OCI-LY3 (cell line): ENCODE measurements around the gene CSRP1.

Source experiments
- H2AFZ ChIP-seq: fragments of 200-600, 300-600 bp; shearing (Covaris generic); 2 replicates; pipeline ENCODE4 v1.6.0; 2014; ENCODE audit warnings: antibody characterized with exemption, low read depth, low read length
- H3K27ac ChIP-seq: fragments of 200-600, 300-600 bp; sonication (generic); 2 replicates; pipeline ENCODE4 v1.5.1; 2014; ENCODE audit warnings: mild to moderate bottlenecking, low read length, moderate library complexity, mixed read lengths
- H3K27me3 ChIP-seq: fragments of 200-600, 300-600 bp; sonication (generic); 2 replicates; pipeline ENCODE4 v1.6.1; 2014; ENCODE audit warnings: low read depth, low read length, mixed read lengths
- H3K36me3 ChIP-seq: fragments of 200-600, 300-600 bp; sonication (generic); replicated peaks from 2 replicates; pipeline ENCODE3; 2014; ENCODE audit warnings: low read depth, low read length, mixed read lengths
- H3K4me1 ChIP-seq: fragments of 300-600, 200-600 bp; sonication (generic); 2 replicates; pipeline ENCODE4 v1.6.1; 2014; ENCODE audit warnings: low read length, mixed read lengths
- H3K4me2 ChIP-seq: fragments of 200-600, 300-600 bp; sonication (generic); 2 replicates; pipeline ENCODE4 v1.6.1; 2014; ENCODE audit warnings: low read length, mixed read lengths
- H3K4me3 ChIP-seq: fragments of 300-600, 200-600 bp; sonication (generic); 2 replicates; pipeline ENCODE4 v1.5.1; 2014; ENCODE audit warnings: antibody characterized with exemption, mild to moderate bottlenecking, low read length, moderate library complexity
- H3K79me2 ChIP-seq: fragments of 300-600, 200-600 bp; shearing (Covaris generic); 2 replicates; pipeline ENCODE4 v1.6.1; 2014; ENCODE audit warnings: mild to moderate bottlenecking, low read length, mixed read lengths
- H3K9ac ChIP-seq: fragments of 300-600, 200-600 bp; shearing (Covaris generic); 2 replicates; pipeline ENCODE4 v1.6.0; 2014; ENCODE audit warnings: mild to moderate bottlenecking, low read length, moderate library complexity
- H3K9me3 ChIP-seq: fragments of 200-600, 300-600 bp; shearing (Covaris generic); 2 replicates; pipeline ENCODE4 v1.6.1; 2014; ENCODE audit warnings: low read length, mixed read lengths; ENCODE audit not compliant: insufficient read depth
- H4K20me1 ChIP-seq: fragments of 200-600, 300-600 bp; sonication (generic); 2 replicates; pipeline ENCODE4 v1.6.1; 2016; ENCODE audit warnings: low read length, mixed read lengths; ENCODE audit not compliant: insufficient read depth
- EZH2phosphoT487 ChIP-seq: fragments of 200-600 bp; shearing (Covaris generic); IDR thresholded peaks from 2 replicates; pipeline ENCODE4 v1.6.1; 2018; ENCODE audit warnings: antibody characterized with exemption, mixed run types, low read depth
- TF ChIP-seq, protein P1 (sequence below): fragments of 200-600, 300-600 bp; sonication (generic); IDR thresholded peaks from 2 replicates; pipeline ENCODE4 v1.5.1; 2014; ENCODE audit warnings: antibody characterized with exemption, low read length, low read depth

The CSRP1 gene

DNA sequence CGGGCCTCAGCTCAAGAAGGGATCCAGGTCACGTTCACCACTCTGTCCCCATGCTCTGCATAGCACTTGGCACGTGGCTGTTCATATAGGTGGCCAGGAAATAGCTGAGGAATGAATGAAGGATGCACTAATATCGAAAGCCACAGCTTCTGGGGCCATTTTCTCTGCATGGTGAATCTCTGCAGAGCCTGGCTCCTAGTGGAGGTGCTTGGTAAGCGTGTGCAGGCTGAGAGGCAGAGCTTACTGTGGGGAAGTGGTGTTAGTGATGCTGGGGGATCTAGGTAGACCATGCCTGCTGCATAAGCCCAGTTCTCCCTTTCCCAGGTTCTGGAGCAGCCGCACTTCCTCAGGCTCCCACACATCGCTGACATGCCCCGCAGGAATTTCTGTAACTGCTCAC is 8.3 kb downstream of the CSRP1 start:
- Histone ChIP-seq H3K4me2 (no peak overlapping the region), H3K9me3 (no peaks in the 10 kb centered on the region), H3K79me2 (peaks cover 45% of the 10 kb centered on the region), H3K36me3 (peaks cover 52% of the 10 kb centered on the region), H4K20me1 (peaks cover 24% of the 10 kb centered on the region), H3K9ac (no peak overlapping the region), H3K4me3 (no peak overlapping the region), H3K4me1 (no peaks in the 10 kb centered on the region), H2AFZ (no peak overlapping the region), H3K27me3 (no peaks in the 10 kb centered on the region), H3K27ac (no peak overlapping the region)
- TF ChIP-seq EZH2phosphoT487 = no peak
- TF ChIP-seq, protein P1, sequence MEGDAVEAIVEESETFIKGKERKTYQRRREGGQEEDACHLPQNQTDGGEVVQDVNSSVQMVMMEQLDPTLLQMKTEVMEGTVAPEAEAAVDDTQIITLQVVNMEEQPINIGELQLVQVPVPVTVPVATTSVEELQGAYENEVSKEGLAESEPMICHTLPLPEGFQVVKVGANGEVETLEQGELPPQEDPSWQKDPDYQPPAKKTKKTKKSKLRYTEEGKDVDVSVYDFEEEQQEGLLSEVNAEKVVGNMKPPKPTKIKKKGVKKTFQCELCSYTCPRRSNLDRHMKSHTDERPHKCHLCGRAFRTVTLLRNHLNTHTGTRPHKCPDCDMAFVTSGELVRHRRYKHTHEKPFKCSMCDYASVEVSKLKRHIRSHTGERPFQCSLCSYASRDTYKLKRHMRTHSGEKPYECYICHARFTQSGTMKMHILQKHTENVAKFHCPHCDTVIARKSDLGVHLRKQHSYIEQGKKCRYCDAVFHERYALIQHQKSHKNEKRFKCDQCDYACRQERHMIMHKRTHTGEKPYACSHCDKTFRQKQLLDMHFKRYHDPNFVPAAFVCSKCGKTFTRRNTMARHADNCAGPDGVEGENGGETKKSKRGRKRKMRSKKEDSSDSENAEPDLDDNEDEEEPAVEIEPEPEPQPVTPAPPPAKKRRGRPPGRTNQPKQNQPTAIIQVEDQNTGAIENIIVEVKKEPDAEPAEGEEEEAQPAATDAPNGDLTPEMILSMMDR = no peak

DNA sequence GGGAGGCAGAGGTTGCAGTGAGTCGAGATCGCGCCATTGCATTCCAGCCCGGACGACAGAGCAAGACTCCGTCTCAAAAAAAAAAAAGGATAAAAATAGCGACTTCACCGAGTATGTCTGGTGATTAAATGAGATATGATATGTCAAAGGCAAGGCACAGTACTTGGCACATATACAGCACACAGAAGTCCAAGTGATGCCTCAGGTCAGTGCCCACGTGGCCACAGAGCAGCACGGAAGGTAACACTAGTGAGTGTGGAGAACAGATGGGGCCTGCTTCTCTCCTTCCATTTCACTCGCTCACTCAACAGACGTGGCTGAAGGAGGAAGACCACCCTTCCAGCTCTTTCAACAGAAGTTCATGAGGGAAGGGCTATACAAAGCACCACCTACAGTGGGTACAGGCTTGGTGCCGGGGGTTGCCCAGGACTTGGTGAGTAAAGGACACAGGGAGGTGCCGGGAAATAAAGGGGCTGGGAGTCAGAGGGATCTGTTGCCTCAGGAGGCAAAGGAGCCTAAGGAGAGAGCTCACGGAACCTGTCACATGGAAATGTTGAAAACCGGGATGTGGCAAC is 8.9 kb downstream of the CSRP1 start:
- H3K27ac ChIP-seq = no peak overlapping the region
- no peak overlapping the region for H3K4me3 ChIP-seq
- H3K27me3 ChIP-seq = no peaks in the 10 kb centered on the region
- no peak overlapping the region for H3K9ac ChIP-seq
- TF ChIP-seq, protein P1 = no peak
- no peak for TF ChIP-seq EZH2phosphoT487
- no peak overlapping the region for H3K4me2 ChIP-seq
- no peaks in the 10 kb centered on the region for H3K9me3 ChIP-seq
- peaks cover 39% of the 10 kb centered on the region for H3K79me2 ChIP-seq
- no peak overlapping the region for H2AFZ ChIP-seq
- peaks cover 24% of the 10 kb centered on the region for H4K20me1 ChIP-seq
- peaks cover 55% of the 10 kb centered on the region for H3K36me3 ChIP-seq
- no peaks in the 10 kb centered on the region for H3K4me1 ChIP-seq

DNA sequence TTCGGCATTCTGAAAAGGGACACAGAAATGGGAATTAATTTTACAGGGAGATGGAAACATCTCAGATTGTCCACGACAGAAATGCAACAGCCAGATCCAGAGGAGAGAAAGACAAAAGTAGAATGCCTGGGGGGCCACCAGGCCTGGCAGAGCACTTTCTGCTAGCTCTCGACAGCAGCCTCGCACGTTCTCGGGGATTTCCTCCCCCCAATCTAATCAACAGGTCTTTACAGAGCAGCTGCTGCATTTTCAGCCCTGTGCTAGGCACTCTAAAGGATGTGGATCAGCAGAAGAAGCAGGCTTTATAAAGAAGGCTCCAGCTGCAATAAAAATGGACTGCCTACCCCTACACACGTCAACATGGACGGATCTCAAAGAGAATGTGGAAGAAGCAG is 10.6 kb downstream of the CSRP1 start:
- Histone ChIP-seq H3K4me1 (no peaks in the 10 kb centered on the region), H3K4me3 (no peak overlapping the region), H3K4me2 (no peak overlapping the region), H3K27me3 (no peaks in the 10 kb centered on the region), H3K27ac (no peak overlapping the region), H3K9ac (no peak overlapping the region), H3K79me2 (peaks cover 28% of the 10 kb centered on the region), H3K9me3 (no peaks in the 10 kb centered on the region), H3K36me3 (peaks cover 64% of the 10 kb centered on the region), H4K20me1 (peaks cover 22% of the 10 kb centered on the region), H2AFZ (no peak overlapping the region)
- TF ChIP-seq, protein P1 = no peak
- no peak for TF ChIP-seq EZH2phosphoT487

DNA sequence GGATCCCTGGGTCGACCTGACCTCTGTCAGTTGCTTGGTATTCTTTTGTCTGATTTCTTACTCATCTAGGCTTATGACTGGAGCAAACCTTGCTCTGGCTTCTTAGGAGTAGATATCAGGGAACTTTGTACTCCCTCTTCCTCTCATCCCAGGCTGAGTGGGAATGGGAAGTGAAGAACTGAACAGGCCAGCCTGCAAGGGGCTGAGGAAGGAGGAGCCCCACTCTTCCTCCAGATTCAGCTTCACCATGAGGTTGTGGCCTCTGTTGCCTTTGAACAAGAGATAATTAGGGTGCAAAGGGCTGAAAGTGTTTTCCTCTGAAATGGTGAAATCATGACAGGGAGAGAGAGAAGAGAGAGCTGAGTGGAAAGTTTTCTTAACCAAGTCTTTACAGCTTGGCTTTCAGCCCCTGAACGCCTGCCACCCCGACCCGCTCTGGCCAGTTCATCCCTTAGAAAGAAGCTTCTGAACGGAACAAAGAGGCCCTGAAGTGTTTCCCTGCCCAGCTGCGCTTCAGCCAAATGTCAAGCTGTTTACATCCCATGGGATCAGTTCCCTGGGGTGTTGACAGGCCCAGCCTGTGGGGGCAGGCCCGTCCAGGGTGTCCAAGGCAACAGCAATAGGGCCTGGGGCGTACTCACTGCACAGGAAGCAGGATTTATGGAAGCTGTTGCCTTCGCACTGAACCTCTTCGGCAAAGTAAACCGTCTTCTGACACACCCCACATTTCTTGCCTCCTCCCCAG is 11.2 kb downstream of the CSRP1 start:
- Histone ChIP-seq H3K27me3 (no peaks in the 10 kb centered on the region), H3K9me3 (no peaks in the 10 kb centered on the region), H3K4me3 (no peak overlapping the region), H3K27ac (no peak overlapping the region), H3K4me1 (0 out of 2 replicates have a peak, but pooled peaks cover under 1% of the 10 kb centered on the region), H3K36me3 (peaks cover 58% of the 10 kb centered on the region), H3K9ac (no peak overlapping the region), H4K20me1 (peaks cover 16% of the 10 kb centered on the region), H3K4me2 (no peak overlapping the region), H3K79me2 (peaks cover 22% of the 10 kb centered on the region), H2AFZ (no peak overlapping the region)
- TF ChIP-seq, protein P1 = no peak
- no peak for TF ChIP-seq EZH2phosphoT487
